Keratinocyte (primary cell): ENCODE measurements around the gene SEPHS1.
"Not testable (repeated sequence)": the region's sequence is repeated elsewhere in the genome, so short reads cannot be mapped to it uniquely, and the experiment has no call there.

Experiments
- EZH2 ChIP-seq: IDR thresholded peaks from one replicate; pipeline ENCODE4 v1.6.1; 2012; ENCODE audit warnings: inconsistent platforms, mild to moderate bottlenecking, low read length, moderate library complexity
- TF ChIP-seq, protein P1 (sequence below), 3 experiments: IDR thresholded peaks in 1 of 3; conservative IDR thresholded peaks in 1 of 3; optimal IDR thresholded peaks in 1 of 3; 2 replicates in 2 of 3; 3 replicates in 1 of 3; pipeline versions ENCODE3 to v1.5.1; 2011; ENCODE audit warnings: low read length in 3 of 3, mild to moderate bottlenecking in 3 of 3, moderate library complexity in 2 of 3, control low read depth in 1 of 3, inconsistent platforms in 1 of 3; ENCODE audit not compliant: insufficient read depth in 2 of 3; ENCODE audit errors: extremely low read depth in 1 of 3

- TF ChIP-seq EZH2, result not testable (repeated sequence)
- TF ChIP-seq, protein P1, sequence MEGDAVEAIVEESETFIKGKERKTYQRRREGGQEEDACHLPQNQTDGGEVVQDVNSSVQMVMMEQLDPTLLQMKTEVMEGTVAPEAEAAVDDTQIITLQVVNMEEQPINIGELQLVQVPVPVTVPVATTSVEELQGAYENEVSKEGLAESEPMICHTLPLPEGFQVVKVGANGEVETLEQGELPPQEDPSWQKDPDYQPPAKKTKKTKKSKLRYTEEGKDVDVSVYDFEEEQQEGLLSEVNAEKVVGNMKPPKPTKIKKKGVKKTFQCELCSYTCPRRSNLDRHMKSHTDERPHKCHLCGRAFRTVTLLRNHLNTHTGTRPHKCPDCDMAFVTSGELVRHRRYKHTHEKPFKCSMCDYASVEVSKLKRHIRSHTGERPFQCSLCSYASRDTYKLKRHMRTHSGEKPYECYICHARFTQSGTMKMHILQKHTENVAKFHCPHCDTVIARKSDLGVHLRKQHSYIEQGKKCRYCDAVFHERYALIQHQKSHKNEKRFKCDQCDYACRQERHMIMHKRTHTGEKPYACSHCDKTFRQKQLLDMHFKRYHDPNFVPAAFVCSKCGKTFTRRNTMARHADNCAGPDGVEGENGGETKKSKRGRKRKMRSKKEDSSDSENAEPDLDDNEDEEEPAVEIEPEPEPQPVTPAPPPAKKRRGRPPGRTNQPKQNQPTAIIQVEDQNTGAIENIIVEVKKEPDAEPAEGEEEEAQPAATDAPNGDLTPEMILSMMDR (optimal IDR thresholded peaks at IDR 0.05 in 1 of 3, IDR thresholded peaks at IDR 0.05 in 1 of 3, conservative IDR thresholded peaks at IDR 0.05 in 1 of 3; ENCODE audit: extremely low read depth in 1 of 3, insufficient read depth in 2 of 3, low read length in 3 of 3), result not testable (repeated sequence)
Observed at GRCh38 chr10:13276146-13276545, 71.9 kb downstream of the SEPHS1 start.
